ENCODE results near the gene SULF2.

Gene SULF2

DNA sequence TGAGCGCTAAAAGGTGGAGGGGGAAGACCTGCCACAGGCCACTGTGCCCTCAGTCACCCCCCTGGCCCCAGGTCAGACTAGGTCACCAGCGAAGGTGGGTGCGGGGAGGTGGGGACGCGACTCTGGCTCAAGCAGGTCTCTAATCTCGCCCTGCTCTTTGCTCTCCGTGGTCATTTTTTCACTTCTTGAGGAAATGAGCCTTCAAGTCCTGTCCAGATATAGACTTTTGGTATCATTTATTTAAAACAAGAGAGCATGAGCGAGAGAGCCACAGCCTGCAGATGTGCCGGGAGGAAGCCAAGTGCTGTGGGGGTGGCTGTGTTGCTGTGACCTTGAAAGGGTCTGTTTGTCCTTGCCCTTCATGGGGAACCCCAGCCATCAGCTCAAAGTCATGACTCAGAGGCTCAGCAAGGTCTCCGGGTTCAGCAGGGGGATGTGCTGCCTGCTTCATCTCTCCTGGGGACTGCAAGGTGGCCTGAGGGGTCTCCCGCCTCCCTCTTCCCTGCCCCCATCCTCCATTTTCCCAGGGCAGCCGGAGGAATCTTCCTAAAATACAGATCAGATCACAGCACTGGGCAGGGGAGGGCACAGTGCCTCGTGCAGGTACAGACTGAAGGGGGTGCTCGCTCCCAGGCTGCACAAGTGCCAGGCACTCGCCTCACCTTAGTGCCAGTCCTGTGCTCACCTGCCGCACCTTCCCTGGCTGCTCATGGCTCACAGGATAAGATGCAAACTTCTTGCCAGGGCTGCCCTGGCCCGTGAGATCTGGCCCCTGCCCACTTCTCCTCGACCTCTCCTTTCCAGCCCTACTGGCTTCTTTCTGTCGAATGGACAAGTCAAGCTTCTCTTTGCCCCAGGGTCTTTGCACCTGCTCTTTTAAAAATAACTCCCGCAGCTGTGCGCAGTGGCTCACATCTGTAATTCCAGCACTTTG, 26.5 kb downstream of the SULF2 start:
- Histone ChIP-seq H3K27me3 (replicated peaks) (peaks cover 35% of the 10 kb centered on the region), H3K4me3 (ENCODE audit: low read depth, low read length) (no peak overlapping the region), H3K27ac (no peak overlapping the region), H3K36me3 (replicated peaks) (no peaks in the 10 kb centered on the region)
- TF ChIP-seq, protein P1, sequence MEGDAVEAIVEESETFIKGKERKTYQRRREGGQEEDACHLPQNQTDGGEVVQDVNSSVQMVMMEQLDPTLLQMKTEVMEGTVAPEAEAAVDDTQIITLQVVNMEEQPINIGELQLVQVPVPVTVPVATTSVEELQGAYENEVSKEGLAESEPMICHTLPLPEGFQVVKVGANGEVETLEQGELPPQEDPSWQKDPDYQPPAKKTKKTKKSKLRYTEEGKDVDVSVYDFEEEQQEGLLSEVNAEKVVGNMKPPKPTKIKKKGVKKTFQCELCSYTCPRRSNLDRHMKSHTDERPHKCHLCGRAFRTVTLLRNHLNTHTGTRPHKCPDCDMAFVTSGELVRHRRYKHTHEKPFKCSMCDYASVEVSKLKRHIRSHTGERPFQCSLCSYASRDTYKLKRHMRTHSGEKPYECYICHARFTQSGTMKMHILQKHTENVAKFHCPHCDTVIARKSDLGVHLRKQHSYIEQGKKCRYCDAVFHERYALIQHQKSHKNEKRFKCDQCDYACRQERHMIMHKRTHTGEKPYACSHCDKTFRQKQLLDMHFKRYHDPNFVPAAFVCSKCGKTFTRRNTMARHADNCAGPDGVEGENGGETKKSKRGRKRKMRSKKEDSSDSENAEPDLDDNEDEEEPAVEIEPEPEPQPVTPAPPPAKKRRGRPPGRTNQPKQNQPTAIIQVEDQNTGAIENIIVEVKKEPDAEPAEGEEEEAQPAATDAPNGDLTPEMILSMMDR (IDR thresholded peaks at IDR 0.05; ENCODE audit: low read depth, low read length, missing control alignments): no peak
- no peak for DNase-seq
- in situ Hi-C loops (cut with HindIII; ENCODE audit: low pct_ligation_motif_present, low sequenced_read_pairs): no loop called here

DNA sequence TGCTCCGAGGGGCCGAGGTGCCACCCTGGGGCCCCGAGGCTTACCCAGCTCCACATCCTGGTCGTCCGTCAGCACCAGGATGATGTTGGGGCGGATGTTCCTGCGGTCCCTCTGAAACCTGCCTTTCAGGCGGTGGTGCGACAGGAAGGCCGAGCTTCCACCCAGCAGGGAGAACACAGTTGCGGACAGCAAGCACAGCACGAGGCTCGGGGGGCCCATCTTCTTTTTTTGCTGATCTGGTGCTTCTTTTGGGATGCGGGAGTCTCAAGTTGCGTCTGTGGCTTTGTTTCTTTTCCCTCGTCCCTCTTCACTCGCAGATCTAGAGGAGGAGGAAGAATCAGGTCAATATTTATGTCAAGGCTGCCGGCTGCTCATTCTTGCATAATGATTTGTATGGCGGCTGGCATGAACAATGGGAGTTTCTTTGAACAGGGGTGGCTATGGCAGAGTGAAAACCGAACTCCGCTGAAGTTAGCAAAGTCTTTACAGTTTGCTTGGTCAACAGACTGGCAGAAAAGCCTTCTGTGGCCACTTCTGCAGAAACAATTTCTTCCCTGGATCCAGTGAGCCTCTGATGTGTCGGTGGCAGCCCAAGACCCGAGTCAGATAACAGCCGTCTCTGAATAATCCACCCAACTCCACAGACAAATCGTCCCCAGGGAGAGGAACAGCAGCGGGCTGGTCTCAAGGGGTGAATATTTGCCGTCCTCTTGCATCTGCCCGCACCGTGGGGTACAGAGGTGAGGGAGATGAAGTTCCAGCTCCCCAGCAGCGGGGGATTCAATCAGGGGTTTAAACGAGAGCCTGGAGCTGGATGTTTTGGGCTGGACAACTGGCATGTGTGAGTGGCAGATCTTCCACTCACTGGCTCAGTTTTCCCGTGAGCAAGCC, 27.9 kb downstream of the SULF2 start:
- no peak for DNase-seq
- in situ Hi-C loops (cut with HindIII; ENCODE audit: low pct_ligation_motif_present, low sequenced_read_pairs): no loop called here
- H3K36me3 ChIP-seq (replicated peaks): no peaks in the 10 kb centered on the region
- H3K27me3 ChIP-seq (replicated peaks): peaks cover 32% of the 10 kb centered on the region
- no peak overlapping the region for H3K4me3 ChIP-seq (ENCODE audit: low read depth, low read length)
- no peak overlapping the region for H3K27ac ChIP-seq
- TF ChIP-seq, protein P1 (IDR thresholded peaks at IDR 0.05; ENCODE audit: low read depth, low read length, missing control alignments): no peak

DNA sequence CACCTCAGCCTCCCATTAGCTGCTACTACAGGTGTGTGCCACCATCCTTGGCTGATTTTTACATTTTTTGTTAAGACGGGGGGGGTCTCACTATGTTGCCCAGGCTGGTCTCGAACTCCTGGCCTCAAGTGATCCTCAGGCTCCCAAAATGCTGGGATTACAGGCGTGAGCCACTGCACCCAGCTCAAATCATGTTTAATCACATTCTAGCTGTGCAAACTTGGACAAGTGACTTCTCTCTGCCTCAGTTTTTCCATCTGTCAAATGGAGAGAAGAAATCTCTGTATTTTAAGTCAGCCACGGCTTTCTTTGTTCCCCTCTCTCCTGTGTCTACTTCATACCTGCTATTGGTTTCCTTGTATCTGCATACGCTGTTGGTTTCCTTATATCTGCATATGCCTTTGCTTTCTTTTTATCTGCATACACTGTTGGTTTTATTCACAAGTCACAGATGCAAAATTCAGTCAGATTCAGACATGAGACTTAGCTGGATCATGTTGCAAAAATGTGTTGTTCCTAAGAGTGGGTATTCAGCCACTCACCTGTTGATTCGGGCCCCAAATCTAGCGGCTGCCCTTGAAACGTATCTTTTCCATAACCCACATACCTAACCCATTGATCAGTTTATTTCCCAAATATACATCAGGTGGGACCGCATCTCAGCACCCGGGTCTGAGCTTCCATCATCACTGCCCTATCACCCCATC, 30.2 kb downstream of the SULF2 start:
- Histone ChIP-seq H3K36me3 (replicated peaks) (no peaks in the 10 kb centered on the region), H3K4me3 (ENCODE audit: low read depth, low read length) (no peak overlapping the region), H3K27me3 (replicated peaks) (peaks cover 14% of the 10 kb centered on the region), H3K27ac (no peak overlapping the region)
- TF ChIP-seq, protein P1 (IDR thresholded peaks at IDR 0.05; ENCODE audit: low read depth, low read length, missing control alignments): no peak
- DNase-seq: no peak
- in situ Hi-C loops (cut with HindIII; ENCODE audit: low pct_ligation_motif_present, low sequenced_read_pairs): no loop called here

DNA sequence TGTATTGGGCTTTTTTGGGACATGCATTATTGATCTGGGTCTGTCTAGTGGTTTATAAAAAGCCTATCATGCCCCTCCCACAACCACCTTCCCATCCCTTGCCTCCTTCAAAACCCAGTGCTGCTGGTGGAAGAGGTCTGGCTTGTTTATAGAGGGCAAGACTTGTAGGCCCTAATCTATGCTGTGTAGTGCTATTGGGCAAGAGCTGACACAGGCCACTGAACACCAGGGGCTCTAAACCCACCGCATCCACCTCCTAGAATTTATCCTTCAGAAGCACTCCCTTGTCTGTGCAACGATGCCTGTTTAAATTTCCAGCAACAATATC, 30.9 kb downstream of the SULF2 start:
- TF ChIP-seq, protein P1 (IDR thresholded peaks at IDR 0.05; ENCODE audit: low read depth, low read length, missing control alignments): no peak
- DNase-seq: no peak
- H3K27ac ChIP-seq: no peak overlapping the region
- no peak overlapping the region for H3K4me3 ChIP-seq (ENCODE audit: low read depth, low read length)
- in situ Hi-C loops (cut with HindIII; ENCODE audit: low pct_ligation_motif_present, low sequenced_read_pairs): no loop called here
- no peaks in the 10 kb centered on the region for H3K36me3 ChIP-seq (replicated peaks)
- H3K27me3 ChIP-seq (replicated peaks): peaks cover 7% of the 10 kb centered on the region

DNA sequence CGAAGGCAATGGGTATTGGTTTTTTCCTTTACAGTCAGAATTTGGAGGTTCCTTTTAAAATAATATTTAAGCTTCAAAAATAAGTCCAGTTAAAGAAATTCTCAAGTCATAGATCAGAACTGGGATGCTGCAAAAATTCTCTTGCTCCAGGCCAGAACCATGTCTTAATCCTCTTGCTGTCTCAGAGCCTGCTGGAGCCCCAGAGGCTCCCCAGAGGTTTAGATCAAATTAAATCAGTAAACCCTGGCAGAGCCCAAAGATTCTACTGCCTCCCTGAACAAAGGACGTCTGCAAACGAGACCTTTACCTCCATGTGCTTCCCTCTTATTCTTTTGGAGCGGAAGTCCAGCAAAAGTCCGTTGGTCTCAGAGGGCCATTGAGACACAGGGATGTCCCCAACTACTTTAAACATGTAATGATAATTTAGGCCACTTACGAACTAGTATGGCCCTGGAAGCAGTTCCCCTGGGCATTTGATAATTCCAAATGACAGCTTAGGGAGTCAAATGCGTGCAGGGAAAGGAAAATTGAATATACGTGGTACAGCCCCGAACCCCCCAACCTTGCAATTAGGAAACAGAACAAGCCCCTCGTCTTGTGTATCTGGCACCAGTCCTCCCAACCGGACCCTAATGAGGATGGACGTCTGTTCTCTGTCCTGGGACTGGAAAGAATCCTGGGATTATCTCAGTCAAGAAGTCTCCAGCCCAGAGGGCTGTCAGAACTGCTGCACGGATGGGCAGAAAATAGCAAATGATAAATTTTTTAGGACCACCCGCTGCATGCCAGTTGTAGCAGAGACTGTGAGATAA, 31.5 kb downstream of the SULF2 start:
- Histone ChIP-seq H3K27me3 (replicated peaks) (peaks cover 6% of the 10 kb centered on the region), H3K4me3 (ENCODE audit: low read depth, low read length) (no peak overlapping the region), H3K36me3 (replicated peaks) (no peaks in the 10 kb centered on the region), H3K27ac (no peak overlapping the region)
- in situ Hi-C loops (cut with HindIII; ENCODE audit: low pct_ligation_motif_present, low sequenced_read_pairs): no loop called here
- DNase-seq: no peak
- TF ChIP-seq, protein P1 (IDR thresholded peaks at IDR 0.05; ENCODE audit: low read depth, low read length, missing control alignments): no peak
